ENCODE data around the gene PIK3C2G. TPM values are rescaled to one million over a fixed set of nuclear protein-coding genes. Genes with fewer than 3 reads are reported as not detected.

Gene PIK3C2G
- total RNA-seq, 1 donor from 2014 or later = not detected

DNA sequence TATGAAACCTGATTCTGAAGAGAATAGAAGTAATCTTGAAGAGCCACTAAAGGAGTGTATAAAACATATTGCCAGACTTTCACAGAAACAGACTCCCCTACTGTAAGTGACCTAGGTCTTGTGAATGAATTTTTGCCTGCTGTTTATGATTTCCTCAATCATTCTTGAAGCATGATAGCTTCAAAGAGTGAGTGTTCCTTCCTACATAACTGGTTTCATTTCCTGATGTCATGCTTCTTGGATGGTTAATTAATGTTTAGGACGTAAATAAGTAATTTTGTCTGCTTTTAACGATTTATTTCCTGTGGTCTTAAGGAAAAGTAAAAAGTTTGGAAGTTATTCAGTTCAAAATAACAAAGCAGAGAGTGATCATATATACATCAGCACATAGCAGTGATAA lies 129.8 kb downstream of the PIK3C2G start:
- intact Hi-C loops (cut with DNase I) = no loop called here
- no peak for DNase-seq (ENCODE audit: low spot score)
- ATAC-seq = no peak

GRCh38 chr12:18394742-18395141 lies 133.4 kb downstream of the PIK3C2G start:
- DNase-seq (ENCODE audit: low spot score) = no peak
- ATAC-seq = no peak
- intact Hi-C loops (cut with DNase I) = no loop called here

GRCh38 chr12:18400186-18400585 lies 138.9 kb downstream of the PIK3C2G start:
- no peak for DNase-seq (ENCODE audit: low spot score)
- intact Hi-C loops (cut with DNase I) = no loop called here
- ATAC-seq = no peak

- intact Hi-C loops (cut with DNase I) = no loop called here
- DNase-seq (ENCODE audit: low spot score) = no peak
- peak; percentile 10 for ATAC-seq
These were observed 141.7 kb downstream of the PIK3C2G start for GRCh38 chr12:18402872-18403611.

DNA sequence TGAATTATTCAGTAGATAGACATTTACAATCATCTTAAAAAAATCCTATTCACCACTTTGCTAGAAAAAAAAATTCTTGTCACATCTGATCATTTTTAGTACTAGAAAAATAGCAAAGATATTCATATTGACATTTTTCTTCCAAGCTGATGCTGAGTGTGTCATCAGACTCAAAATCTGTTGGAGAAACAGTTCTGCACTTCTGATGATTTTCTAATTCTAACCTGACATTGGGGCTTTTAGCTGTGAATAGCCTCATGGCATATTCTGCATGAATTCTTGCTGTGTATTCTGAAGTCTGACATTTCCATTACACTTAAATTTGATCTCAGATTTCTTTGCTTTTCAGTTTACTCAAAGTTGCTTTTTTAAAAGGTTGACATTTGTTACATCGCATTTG lies 150.1 kb downstream of the PIK3C2G start:
- intact Hi-C loops (cut with DNase I) = no loop called here
- ATAC-seq (no peak), DNase-seq (ENCODE audit: low spot score) (no peak)

GRCh38 chr12:18414671-18415070 lies 153.4 kb downstream of the PIK3C2G start:
- intact Hi-C loops (cut with DNase I) = no loop called here
- DNase-seq (ENCODE audit: low spot score) (no peak), ATAC-seq (no peak)

GRCh38 chr12:18415227-18415626 lies 153.9 kb downstream of the PIK3C2G start:
- ATAC-seq (no peak), DNase-seq (ENCODE audit: low spot score) (no peak)
- intact Hi-C loops (cut with DNase I) = no loop called here

DNA sequence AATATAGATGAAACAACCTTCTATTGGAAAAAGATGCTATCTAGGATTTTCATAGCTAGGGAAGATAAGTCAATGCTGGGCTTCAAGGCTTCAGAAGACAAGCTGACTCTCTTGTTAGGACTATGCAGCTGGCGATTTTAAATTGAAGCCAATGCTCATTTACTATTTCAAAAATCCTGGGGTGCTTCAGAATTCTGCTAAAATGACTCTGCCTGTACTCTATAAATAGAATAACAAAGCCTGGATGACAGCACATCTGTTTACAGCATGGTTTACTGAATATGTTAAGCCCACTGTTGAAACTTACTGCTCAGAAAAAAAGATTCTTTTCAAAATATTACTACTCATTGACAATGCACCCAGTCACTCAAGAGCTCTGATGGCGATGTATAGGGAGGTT lies 155.1 kb downstream of the PIK3C2G start:
- ATAC-seq (no peak), DNase-seq (ENCODE audit: low spot score) (no peak)
- intact Hi-C loops (cut with DNase I) = no loop called here

GRCh38 chr12:18419311-18419710 lies 158.0 kb downstream of the PIK3C2G start:
- DNase-seq (ENCODE audit: low spot score) = no peak
- intact Hi-C loops (cut with DNase I) = no loop called here
- ATAC-seq = no peak

GRCh38 chr12:18421867-18422266 lies 160.5 kb downstream of the PIK3C2G start:
- ATAC-seq (no peak), DNase-seq (ENCODE audit: low spot score) (no peak)
- intact Hi-C loops (cut with DNase I) = no loop called here

GRCh38 chr12:18422871-18423270 lies 161.6 kb downstream of the PIK3C2G start:
- intact Hi-C loops (cut with DNase I) = no loop called here
- no peak for DNase-seq (ENCODE audit: low spot score)
- ATAC-seq = no peak

DNA sequence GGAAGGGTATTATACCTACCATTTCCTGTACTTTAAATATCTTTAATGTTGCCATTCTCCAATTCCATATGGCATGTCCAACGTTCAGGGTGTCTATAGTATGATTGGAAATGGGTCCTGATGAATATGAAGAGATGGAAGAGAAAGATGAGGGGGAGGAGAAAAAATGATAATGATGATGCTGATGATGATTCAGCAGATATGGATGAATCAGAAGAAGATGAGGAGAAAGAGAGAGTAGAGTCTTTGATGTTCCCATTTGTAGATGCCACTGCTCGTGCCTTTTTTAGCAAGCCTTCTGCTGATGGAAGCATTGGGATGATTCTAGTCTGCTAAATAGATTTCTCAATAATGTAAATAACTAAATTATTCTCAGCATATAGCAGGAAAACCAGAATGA lies 163.5 kb downstream of the PIK3C2G start:
- intact Hi-C loops (cut with DNase I) = no loop called here
- no peak for DNase-seq (ENCODE audit: low spot score)
- ATAC-seq = no peak

- intact Hi-C loops (cut with DNase I) = no loop called here
- no peak for ATAC-seq
- no peak for DNase-seq (ENCODE audit: low spot score)
These were observed 166.2 kb downstream of the PIK3C2G start for GRCh38 chr12:18427520-18427919.

DNA sequence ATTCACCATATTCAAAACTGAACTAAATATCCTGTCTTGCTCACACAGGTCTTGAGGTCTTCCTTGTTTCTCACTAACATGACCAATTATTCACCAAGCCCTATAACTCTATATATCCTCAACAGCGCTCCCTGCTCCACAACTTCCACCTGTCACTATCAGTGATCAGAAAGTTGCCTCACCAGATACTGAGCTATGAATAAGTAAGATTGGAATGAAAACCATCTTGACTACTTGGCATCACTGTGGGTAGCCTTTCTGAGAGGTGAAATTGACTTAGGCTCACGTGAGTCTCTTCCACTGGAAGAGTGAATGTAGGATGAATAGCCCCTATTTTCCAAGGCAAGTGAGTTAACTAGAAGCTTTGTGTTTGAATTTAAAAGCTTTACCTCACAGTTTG lies 167.1 kb downstream of the PIK3C2G start:
- intact Hi-C loops (cut with DNase I) = no loop called here
- DNase-seq (ENCODE audit: low spot score) = no peak
- no peak for ATAC-seq

DNA sequence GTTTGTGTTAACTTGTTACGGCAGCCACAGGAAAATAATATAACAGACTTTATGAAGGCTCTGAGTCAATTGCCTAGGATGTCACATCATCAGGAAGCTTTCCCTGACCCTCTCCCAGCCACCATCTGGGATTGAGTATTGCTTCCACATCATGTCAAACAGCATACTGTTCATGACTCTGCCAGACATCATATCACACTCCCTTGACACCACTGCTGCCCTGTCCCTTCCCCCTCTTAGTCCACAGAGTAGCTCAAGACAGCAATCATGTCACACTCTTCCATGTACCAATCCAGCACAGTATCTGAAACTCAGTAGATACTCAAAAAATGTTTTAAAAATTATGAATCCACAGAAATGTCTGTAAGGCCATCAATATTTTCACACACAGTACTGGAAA lies 168.0 kb downstream of the PIK3C2G start:
- DNase-seq (ENCODE audit: low spot score) (no peak), ATAC-seq (no peak)
- intact Hi-C loops (cut with DNase I) = no loop called here

DNA sequence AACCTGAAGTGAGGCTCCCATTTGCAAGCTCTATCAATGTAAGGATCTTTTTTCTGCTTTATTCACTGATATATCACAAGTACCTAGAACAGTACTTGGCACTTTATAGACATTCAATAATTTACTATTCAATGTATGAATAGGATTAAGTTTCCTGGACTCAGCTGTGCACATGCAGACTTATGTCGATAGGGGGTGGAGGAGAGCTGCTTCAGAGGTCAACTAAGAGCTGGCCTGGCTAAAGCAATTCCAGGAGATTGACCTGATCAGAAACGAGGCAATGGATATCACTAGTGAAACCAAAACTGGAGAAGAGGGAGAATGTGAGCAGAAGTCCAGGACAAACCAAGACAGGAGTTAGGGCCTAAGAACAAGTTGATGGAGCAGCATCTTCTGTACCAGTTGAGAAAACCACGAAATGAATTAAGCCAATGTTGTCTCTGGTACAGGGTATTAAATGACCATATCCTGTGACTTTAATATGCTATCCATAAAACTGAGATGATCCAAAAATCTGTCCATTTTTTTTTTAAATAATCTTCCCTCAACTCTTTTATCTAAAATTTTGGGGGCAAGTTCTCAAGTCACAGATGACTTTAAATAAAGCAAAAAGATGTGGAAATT lies 169.2 kb downstream of the PIK3C2G start:
- intact Hi-C loops (cut with DNase I) = no loop called here
- DNase-seq (ENCODE audit: low spot score) (no peak), ATAC-seq (peak; percentile 84)

DNA sequence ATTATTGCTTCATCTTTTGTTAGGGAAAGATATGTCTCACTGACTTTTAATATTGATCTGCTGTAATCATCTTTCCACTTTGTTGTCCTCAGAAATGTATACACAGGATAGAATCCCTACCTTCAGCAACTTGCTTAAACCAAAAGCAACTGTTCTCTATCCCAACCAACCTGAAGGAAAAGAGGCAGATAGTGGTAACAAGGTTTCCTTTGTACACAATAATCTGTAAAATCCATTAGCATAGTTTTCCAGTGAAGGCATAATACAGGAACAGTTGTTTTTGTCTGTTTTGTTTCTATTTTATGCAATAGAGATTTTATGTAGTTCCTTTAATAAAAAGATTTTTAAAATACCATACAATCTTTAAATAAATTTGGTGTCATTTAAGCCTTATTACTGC lies 170.5 kb downstream of the PIK3C2G start:
- DNase-seq (ENCODE audit: low spot score) = no peak
- intact Hi-C loops (cut with DNase I) = no loop called here
- ATAC-seq = no peak

DNA sequence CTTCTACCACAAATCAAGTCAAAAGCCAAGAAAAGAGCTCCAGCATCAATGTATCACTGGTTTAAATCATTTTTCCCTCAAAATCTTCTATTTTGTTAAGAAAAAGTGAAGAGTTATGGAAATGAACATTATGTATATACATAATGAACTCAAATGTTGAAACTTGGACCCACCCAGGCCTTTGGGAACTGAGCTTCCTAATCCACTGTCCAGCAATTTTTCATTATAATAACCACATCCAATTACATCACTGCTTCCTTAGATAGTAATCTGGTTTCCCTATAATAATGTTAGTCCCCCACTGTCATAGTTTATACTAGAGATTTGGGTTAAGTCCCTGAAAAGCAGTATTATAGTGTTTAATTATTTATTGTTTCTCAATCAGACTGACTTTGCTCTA lies 170.9 kb downstream of the PIK3C2G start:
- ATAC-seq = no peak
- DNase-seq (ENCODE audit: low spot score) = no peak
- intact Hi-C loops (cut with DNase I) = no loop called here

- intact Hi-C loops (cut with DNase I) = no loop called here
- DNase-seq (ENCODE audit: low spot score) = no peak
- ATAC-seq = no peak
These were observed 174.9 kb downstream of the PIK3C2G start for GRCh38 chr12:18436170-18436569.

DNA sequence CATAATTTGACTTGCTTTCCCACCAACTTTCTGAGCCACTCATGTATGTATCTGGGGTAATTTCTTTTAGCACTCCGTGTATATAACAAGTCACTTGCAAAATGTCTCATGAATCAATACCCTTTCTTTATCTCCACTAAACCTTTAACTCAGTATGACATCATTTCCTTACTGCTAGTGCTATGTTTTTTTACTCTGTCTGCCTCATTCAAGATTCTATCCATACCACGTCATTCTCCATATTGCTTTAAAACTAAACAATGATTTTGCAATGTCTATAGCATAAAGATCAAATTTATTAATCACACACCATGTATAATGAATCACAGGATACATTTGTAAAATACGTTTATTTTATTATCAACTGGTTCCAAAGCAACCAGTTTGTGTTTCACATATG lies 178.2 kb downstream of the PIK3C2G start:
- ATAC-seq = no peak
- no peak for DNase-seq (ENCODE audit: low spot score)
- intact Hi-C loops (cut with DNase I) = no loop called here
